ENCODE data around the gene NELL1.
"Not testable (repeated sequence)": the region's sequence is repeated elsewhere in the genome, so short reads cannot be mapped to it uniquely, and the experiment has no call there.

Gene NELL1

GRCh38 chr11:20770414-20770946 is 101.1 kb downstream of the NELL1 start:
- no peak for DNase-seq (ENCODE audit: low read depth)

DNA sequence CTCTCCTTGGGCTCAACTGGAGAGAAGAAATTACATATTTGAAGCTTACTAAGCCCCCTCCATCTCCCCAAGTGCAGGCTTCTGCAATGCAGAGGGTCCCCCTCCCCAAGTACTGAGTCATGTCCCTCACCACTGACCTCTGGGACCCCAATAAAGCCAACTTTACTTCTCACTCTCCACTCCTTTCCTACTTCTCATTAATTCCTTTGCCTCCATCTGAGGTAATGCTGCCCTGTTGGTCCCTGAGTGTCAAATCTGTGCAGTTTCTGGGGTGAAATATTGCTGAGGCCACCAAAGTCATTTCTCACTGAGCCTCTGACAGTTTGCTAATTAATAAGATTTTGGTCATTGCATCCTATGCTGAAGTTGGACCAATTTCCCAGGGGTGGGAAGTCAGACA is 101.6 kb downstream of the NELL1 start:
- no peak for DNase-seq (ENCODE audit: low read depth)

DNA sequence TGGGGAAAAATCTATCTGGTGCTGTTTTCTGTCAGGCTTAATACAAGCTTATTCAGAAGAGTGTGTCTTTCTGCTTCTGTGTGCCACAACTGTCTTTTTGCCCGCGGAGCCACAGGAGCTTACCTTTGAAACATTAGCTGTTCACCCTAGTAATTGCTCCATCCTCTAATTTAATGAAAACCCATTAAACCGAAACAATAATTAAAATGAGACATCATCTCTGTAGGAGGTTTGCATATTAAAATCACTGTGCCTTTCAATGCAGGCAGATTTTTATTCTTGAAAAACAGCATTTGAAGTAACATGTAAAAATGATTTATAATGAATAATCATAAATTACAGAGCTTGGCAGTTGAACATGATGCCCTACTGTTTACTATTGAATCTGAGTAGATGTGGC is 102.3 kb downstream of the NELL1 start:
- DNase-seq (ENCODE audit: low read depth), result no peak

DNA sequence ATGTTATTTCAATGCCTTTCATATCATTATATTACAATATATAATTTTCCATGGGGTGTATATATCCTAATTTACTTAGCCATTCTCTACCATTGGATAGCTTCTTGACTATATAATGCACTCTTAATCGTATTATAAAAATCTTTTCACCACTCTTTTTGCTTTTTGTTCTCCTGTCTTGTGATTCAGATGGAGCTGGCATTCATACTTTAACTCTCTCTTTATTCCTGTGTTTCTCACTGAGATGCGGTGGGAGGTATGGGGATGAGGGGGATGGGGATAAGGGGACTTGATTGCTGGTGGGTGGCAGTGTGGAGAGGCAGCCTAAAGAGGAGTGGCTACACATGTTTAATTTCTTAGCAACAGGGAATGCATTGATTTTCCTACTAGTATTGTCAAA is 105.9 kb downstream of the NELL1 start:
- DNase-seq (ENCODE audit: low read depth), result no peak

DNA sequence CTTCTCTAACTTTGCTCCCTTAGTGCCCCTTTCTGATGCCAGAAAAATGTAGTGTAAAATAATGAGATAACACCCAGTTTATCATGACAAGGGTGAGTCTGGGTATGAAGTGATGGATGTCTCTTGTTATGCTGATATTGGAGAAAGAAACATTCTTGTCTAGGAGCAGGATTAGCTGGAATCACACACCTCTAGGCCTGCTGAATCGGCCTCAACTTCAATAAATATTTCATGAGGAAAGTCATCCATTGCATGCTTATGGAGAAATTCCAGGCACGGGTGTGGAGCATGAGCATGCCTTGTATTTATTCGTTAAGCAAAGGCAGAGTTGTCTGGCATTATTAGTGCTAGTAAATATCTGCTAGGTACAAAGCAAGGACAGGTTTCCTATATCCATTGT is 113.4 kb downstream of the NELL1 start:
- DNase-seq (ENCODE audit: low read depth), result no peak

GRCh38 chr11:20783220-20783619 is 113.8 kb downstream of the NELL1 start:
- DNase-seq (ENCODE audit: low read depth), result no peak

- no peak for DNase-seq (ENCODE audit: low read depth)
Measured at GRCh38 chr11:20790622-20791021, 121.2 kb downstream of the NELL1 start.

DNA sequence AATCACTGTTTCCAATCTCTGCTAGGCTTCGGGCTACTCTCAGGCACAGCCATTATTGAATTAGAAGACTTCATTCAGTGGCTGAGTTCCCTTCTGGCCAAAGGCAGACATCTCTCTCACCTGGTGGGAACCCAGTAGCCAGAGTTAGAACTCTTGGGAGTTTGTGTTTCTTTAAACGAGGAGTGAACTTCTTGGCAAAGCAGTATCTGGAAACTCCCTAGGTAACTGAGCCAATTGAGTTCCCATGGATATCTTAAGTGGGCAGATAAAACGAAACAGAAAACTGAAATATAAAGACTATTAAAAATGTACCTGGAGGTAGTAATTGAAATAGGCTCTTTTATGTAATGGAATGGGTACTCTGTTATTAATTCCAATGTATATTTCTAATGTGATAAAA is 125.6 kb downstream of the NELL1 start:
- DNase-seq (ENCODE audit: low read depth), result no peak

DNA sequence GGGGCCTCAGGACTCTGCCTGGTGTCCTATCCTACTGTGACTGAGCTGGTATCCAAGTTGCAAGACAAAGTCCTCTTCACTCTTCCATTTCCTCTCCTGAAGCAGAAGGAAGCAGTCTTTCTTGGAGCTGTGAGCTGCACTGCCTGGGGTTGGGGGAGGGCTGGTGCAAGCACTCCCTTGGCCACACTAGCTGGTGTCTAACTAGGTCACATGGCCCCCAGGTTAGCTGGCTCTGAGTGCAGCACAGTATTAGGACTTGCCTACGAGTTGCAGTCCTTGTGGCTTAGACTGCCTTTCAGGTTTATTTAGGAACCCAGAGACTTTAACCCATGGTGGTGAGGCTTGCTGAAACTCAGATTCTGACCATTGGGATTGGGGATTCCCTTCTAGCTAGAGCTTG is 138.9 kb downstream of the NELL1 start:
- DNase-seq (ENCODE audit: low read depth), result no peak

DNA sequence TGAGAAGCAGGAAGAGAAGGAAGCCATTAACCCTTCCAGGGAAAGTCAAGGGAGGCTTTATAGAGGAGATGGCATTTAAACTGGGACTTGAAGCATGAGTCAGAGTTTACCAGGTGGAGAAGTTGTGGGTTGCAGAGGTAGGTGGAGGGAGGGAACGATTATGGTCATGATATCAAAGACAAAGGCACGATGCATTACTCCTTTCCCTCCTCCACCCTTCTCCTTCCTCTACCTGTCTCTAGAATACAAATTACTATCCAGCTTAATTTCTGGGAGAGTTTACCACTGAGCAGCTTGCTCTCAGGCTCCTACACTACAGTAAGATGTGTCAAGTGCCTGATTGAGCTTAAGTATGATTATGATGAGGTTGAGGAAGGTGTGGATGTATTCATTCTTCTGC is 151.7 kb downstream of the NELL1 start:
- DNase-seq (ENCODE audit: low read depth), result no peak

GRCh38 chr11:20821470-20821869 is 152.1 kb downstream of the NELL1 start:
- DNase-seq (ENCODE audit: low read depth), result no peak

DNA sequence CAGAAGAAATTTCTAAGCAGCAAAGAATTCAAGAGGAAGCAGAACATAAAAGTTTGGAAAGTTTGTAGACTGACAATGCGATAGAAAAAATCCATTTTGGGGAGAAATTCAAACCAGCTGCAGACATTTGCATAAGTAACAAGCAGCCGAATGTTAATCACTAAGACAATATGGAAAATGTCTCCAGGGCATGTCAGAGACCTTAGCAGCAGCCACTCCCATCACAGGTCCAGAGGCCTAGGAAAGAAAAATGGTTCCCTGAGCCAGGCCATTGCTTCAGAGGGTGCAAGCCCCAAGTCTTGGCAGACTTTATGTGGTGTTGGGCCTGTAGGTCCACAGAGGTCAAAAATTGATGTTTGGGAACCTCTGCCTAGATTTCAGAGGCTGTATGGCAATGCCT is 155.4 kb downstream of the NELL1 start:
- no peak for DNase-seq (ENCODE audit: low read depth)

- DNase-seq (ENCODE audit: low read depth), result no peak
Measured at GRCh38 chr11:20835561-20835960, 166.2 kb downstream of the NELL1 start.

DNA sequence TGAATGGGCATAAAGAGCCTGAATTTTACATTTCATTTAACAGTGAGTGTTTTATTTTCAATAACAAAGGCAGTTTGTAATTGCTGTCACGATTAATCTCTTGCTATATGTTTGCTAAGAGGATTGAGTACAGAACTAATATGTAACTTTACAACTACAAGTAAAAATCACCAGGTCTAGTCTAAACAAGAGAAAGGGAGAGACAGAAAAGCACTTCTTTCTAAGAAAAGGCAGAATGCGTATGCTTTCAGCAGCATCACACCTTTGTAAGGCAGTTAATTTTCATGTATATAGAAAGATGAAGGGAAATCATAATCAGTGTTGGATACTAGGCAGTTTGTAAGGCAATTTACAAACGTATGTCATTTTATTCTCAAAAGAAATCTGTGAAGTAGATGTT is 169.8 kb downstream of the NELL1 start:
- no peak for DNase-seq (ENCODE audit: low read depth)

DNA sequence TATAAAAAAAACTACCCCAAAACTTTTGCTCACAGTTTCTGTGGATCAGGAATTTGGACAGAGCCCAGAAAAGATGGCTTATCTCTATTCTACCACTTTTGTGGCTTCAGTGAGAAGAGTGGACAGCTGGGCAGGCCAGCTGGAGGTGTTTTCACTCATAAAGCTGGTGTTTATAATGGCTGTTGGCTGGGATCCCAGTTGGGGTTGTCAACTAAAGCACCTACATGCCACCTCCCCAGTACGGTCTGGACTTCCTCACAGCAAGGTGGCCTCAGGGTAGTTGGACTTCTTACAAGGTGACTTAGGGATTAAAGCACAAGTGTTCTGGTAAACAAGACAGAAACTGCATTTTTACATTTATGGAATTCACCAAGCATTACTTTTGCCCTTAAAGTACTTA is 171.0 kb downstream of the NELL1 start:
- DNase-seq (ENCODE audit: low read depth), result no peak

GRCh38 chr11:20844216-20844615 is 174.8 kb downstream of the NELL1 start:
- no peak for DNase-seq (ENCODE audit: low read depth)

- no peak for DNase-seq (ENCODE audit: low read depth)
Measured at GRCh38 chr11:20844630-20845029, 175.2 kb downstream of the NELL1 start.

DNA sequence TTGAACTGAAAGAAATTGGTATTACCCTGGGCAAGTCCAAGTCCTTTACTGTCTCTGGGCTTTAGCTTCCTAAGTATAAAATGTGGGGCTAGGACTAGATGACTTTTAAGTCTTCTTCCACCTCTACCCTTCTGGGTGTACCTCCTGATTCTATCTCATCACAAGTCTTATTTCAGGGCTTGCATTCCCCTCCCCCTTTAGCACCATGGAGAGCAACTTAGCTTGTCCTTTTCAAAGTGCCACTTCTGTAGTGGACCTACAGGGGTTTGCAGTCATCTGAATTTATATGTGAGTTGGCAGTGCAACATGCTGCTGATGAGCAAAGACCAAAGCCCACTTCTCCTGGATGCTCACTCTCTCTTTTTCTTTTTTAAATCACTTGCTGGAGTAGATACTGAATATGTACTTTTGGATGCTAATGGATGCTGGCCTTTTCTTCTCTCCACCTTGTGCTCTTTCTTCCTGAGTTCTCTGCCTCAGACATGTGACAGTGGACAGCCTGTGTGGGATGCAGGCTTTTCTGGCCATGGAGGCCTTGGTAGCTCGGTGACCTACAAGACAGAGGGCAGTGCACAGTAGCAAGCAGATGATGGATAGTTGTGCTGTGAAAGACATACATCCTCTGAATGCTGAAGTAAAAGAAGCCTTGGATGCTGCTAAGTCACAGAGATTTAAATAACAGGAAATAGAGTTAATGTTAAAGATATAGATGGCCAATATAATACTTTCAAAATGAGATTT is 185.0 kb downstream of the NELL1 start:
- no peak for DNase-seq (ENCODE audit: low read depth)

DNA sequence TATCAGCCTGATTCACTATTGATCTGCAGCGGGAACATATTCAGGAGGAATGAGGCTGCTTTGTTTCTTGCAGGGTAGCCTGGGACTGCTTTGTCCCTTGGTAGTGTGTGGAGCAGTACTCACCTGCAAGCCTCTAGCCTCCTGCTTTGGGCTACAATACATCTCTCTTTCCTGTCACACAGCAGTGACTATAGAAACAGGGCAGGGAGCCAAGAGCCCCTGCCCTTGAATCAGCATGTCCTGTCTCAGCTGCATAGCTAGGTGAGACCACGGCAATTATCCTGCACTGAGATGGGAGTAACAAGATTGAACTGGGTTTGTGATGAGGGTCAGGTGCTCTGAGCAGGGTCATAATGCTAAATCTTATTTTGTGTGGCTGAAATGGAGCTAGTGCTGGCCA is 191.9 kb downstream of the NELL1 start:
- no peak for DNase-seq (ENCODE audit: low read depth)

- DNase-seq (ENCODE audit: low read depth), result not testable (repeated sequence)
Measured at GRCh38 chr11:20862263-20862662, 192.9 kb downstream of the NELL1 start.

- no peak for DNase-seq (ENCODE audit: low read depth)
Measured at GRCh38 chr11:20864628-20865027, 195.2 kb downstream of the NELL1 start.

DNA sequence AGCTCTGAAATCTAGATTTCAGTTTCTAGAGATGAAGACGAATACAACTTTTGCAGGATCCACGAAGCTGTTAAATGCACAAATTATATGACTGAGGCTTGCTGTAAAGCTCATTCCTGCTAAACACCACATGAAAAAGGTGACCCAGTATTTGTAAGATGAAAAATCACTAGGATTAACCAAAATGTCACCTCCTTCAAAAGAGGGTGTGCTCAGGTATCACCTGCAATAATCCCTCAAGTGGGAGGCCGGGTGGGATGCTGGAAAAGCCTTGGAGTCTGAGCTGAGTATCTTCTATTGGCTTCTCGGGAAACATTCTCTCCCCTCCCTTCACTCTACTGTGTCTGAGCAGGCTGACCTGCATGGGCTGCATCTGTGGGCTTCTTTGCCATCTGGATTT is 195.8 kb downstream of the NELL1 start:
- DNase-seq (ENCODE audit: low read depth), result no peak

DNA sequence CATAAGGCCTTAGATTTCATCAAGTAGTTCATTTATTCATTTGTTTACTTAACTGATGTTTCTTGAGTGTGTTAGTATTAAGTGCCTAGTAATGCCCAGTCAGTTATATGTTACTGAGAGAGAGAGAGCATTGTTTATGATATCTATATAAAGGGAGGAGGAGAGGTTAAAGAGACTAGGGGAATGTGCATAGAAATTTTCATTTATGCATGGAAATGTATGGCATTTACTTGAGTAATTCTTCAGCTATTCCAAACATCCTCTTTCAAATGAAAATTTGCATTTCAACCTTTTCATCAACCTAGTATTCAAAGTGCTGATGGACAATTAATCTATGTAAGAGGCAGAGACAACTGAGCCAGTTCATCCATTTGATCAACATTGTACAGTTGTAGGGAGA is 199.7 kb downstream of the NELL1 start:
- DNase-seq (ENCODE audit: low read depth), result no peak

- DNase-seq (ENCODE audit: low read depth), result no peak
Measured at GRCh38 chr11:20873054-20873453, 203.7 kb downstream of the NELL1 start.
